Measurements from ENCODE around the gene CLEC18A.
"Not testable (repeated sequence)": the region's sequence is repeated elsewhere in the genome, so short reads cannot be mapped to it uniquely, and the experiment has no call there.

Gene CLEC18A

DNA sequence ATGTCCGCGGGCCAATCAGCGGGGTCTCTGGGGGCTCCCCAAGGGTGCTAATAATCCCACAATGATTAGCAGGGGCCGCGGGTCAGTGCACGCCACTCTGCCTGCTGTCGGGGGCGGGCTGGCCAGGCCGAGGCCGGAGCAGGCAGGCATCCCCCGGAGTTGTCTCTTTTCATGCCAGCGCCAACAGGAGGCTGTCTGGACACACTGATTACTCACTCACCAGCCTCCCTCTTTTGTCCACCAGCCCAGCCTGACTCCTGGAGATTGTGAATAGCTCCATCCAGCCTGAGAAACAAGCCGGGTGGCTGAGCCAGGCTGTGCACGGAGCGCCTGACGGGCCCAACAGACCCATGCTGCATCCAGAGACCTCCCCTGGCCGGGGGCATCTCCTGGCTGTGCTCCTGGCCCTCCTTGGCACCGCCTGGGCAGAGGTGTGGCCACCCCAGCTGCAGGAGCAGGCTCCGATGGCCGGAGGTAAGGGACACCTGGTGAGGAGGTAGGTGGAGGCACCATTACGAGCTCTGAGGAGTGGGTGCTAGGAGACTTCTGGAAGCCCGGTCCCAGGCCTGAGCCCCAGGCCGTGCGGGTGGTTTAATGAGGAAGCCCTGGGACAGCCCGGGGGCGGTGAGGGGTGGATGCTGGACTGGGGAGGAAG is at the start of gene CLEC18A:
Gene CLEC18A (plus strand): TSS at position 318 of the 655 bp plus-strand sequence. CDS start 33 bp downstream, at position 351.
- not testable (repeated sequence) for DNase-seq (ENCODE audit: low read depth in 2 of 3, low spot score in 1 of 3)

DNA sequence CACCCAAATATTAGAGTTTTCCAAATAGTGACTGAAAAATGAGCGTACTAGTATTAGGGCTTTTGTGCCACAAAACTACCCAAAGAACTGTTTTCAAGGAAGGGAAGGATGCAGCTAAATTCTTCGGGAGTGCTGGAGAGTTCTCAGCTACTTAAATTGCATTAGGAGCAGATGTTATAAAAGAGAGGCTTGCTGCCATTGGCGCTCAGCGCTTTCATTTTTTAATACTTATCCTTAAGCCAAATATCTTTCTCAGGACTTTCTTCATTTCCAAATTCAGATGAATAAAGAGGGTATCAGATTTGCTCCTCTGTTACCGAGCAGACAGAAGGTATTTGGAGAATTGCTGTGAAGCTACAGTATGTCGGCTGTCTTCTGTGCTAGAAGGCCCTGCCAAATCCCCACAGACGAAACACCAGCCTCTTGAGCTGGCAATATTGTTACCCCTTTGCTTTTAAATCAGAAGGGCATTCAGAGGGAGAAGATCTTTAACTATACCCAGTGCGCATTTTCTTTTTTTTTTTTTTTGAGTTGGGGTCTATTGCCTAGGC is 47.2 kb upstream of the CLEC18A start:
- DNase-seq (ENCODE audit: low read depth in 2 of 3, low spot score in 1 of 3) = no peak

DNA sequence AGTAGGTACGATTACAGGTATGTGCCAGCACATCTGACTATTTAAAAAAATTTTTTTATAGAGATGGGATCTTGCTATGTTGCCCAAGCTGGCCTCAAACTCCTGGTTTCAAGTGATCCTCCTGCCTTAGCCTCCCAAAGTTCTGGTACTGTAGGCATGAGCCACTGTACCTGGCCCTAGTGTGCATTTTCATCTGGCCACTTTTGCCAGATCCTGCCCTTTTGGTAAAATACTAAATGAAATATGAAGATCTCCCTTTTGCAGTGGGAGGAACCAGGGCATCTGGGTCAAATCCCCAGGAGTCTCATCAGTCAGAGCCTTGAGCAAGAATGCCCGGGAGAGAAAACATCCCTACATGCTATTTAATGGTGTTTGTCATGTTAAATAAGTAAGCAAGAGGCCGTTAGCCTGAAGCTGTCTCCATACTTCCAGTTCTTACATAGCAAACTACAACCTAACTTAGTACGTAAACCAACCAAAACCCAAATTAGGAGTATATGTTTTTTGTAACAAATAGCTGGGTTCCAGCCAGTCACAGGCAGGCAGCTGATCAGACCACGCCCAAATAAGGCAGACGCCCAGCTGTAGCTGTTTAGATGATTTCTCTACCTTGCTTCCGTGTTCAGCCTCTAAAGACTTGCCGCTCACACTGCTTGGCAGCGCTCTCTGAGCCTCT is 46.5 kb upstream of the CLEC18A start:
- no peak for DNase-seq (ENCODE audit: low read depth in 2 of 3, low spot score in 1 of 3)

DNA sequence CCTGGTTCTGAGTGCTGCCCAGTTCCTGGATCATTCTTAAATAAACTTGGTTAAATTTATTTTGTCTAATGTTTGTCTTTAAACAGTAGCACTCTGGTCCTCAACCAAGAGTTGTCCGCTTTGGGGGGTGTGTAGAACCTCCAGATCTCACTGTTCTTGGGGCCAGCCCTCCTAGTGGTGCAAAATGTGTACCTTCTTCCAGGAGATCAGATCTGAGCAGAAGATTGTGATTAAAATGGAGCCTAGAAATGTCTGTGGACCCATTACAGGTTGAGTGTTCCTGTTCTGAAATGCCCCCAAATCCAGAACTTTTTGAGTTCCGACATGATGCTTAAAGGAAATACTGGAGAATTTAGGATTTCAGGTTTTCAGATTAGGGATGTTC is 46.0 kb upstream of the CLEC18A start:
- DNase-seq (ENCODE audit: low read depth in 2 of 3, low spot score in 1 of 3) = no peak

DNA sequence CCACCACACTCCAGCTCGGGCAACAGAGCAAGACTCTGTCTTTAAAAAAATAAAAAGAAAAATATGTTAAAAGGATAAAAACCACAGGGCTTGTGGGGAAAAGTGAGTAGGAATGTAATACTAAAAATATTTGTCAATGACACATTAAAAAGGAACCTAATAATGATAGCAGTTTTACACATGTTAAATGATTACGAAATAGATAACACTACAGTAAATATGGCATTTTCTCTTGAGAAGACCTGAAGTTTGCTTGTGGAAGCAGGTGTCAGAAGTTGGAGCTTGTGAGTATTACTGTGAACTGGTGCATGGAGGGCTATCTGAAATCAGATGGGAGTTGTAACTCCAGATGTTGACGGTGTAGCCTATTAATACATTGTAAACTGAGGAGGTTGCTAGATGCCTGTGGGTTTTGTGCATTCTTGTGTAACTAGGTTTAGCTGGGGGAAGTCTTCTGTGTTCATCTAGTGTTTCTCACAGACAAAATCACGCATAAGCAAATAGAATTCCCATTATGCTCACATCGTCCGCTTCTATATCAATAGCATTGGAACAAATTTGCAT is 44.2 kb upstream of the CLEC18A start:
- DNase-seq (ENCODE audit: low read depth in 2 of 3, low spot score in 1 of 3) = no peak

DNA sequence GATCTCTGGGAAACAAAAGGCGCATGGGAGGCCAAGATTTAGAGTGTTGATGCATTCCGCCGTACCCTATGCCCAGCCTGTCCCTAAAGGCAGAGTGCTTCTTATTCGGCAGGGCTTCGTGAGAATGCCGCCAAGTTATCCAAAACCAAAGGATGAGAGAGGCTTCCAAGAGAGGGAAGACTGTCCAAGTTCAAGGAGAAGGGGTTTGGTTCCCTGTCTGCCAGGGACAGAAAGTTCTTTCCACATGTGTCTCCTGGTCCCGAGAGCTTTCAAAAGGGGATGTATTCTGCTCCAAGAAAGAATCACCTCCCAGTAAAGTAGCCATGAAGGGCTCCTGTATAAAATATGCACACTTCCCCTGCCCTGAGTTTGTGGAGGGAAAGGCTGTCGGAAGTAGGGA is 42.1 kb upstream of the CLEC18A start:
- DNase-seq (ENCODE audit: low read depth in 2 of 3, low spot score in 1 of 3) = no peak

DNA sequence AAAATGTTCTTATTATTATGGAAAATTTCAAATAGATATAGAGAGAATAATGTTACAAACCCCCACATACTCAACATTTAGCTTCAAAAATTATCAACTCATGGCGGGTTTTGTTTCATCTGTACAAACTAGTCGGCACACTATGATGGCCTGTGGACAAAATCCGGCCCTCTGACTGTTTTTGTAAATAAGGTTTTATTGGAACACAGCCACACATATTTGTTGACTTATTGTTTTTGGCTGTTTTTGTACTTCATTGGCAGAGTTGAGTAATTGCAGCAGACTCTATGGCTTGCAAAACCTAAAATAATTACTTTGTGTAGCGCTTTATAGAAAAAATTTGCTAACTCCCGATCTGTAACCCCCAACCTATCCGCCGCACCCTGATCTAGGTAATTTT is 41.4 kb upstream of the CLEC18A start:
- DNase-seq (ENCODE audit: low read depth in 2 of 3, low spot score in 1 of 3) = no peak

DNA sequence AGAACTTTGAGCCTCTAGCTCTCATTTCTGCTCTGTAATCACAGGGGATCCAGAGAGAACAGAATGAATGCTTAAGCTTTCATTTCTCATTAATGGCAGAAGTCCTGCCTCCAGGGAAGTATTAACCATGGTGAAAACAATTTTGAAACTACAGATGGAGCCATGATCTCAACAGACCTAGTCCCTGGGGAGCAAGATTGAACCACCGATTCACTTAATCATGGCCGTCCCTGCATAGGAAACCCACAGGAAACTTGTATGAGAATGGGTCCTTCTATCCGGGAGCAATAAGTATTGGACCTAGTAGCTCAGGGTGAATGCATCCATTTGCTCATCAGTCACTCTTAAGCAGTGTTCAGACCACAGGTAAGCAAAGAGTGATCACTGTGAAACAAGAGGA is 40.2 kb upstream of the CLEC18A start:
- DNase-seq (ENCODE audit: low read depth in 2 of 3, low spot score in 1 of 3) = no peak

DNA sequence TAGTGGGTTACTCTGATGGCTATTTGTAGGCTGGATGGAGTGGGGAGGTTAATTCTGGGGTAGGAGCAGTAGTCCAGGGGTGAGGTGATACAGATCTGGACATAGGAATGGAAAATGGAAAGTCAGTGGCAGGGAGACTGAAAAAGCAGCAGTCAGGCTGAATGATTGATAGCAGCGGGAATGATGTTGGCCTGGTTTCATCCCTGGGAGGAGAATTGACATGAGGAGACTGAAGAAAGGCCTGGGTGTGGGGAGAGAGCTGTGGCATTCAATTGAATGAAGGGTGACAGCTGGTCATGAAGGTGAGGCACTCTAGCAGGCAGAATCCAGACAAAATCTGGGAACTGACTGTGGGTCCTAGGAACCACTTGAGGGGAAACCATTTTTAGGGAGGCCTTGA is 34.7 kb upstream of the CLEC18A start:
- DNase-seq (ENCODE audit: low read depth in 2 of 3, low spot score in 1 of 3) = no peak

DNA sequence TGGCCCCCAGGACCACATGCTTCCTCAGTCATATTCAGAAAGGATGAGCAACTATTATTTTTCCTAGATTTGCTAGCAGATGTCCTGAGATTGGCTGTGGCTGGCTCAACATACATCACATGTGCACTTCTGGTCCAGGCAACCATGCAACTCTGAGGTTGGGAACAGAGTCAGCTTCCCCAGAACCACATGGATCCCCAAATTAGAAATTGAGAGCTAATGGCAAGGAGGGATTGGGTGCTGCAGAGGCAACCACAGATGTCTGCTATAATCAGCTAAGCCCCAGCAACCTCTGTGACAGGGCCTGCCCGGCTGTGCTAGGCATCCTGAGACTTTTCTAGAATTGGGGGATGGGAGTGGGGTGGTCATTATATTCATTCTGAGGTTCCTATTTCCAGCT is 33.8 kb upstream of the CLEC18A start:
- no peak for DNase-seq (ENCODE audit: low read depth in 2 of 3, low spot score in 1 of 3)

DNA sequence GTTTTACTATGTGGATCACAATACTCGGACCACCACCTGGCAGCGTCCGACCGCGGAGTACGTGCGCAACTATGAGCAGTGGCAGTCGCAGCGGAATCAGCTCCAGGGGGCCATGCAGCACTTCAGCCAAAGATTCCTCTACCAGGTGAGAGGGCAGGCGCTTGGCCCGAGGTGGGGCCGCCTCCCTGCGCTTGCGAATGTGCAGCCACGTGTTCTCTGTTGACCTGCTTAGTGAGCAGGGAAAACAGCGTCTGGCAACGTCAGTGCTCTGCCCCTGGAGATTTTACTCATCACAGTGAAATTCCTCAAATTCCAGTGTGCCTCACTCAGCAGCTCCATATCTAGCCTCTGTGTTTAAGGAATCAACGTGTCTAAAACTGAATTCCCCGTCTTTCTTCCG is 33.4 kb upstream of the CLEC18A start:
- DNase-seq (ENCODE audit: low read depth in 2 of 3, low spot score in 1 of 3) = no peak

DNA sequence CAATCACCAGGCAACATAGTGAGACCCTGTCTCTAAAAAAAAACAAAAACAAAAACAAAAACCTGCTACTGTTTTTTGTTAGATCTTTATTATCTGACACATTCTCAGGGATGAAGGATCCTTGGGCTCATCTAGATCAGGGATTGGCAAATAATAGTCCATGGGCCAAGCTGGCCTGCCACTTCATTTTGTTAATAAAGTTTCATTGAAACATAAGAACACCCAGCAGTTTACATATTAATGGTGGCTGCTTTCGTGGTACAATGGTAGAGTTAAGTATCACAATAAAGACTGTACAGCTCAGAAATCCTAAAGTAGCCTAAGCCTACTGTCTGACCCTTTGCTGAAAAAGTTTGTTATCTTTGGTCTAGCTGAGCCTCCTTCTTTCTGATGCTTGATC is 32.9 kb upstream of the CLEC18A start:
- DNase-seq (ENCODE audit: low read depth in 2 of 3, low spot score in 1 of 3) = no peak

DNA sequence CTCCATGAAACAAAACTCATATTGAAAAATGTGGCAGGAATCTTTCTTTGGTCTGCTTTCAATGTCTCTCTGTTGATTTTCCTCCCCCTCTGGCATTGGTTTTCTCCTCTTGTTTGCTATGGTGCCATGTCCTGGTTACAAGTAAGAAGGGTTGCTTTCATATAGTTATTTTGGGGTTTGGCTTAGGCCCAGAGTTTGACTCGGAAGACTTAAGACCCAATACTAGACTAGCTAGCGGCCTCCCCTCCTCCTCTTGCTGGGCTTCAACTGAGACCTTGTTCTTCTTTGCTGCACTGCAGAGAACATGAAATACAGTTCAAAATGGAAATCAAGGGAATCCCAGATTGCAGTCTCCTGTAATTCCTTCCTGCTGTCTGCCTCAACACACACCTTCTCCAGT is 30.0 kb upstream of the CLEC18A start:
- DNase-seq (ENCODE audit: low read depth in 2 of 3, low spot score in 1 of 3) = no peak

DNA sequence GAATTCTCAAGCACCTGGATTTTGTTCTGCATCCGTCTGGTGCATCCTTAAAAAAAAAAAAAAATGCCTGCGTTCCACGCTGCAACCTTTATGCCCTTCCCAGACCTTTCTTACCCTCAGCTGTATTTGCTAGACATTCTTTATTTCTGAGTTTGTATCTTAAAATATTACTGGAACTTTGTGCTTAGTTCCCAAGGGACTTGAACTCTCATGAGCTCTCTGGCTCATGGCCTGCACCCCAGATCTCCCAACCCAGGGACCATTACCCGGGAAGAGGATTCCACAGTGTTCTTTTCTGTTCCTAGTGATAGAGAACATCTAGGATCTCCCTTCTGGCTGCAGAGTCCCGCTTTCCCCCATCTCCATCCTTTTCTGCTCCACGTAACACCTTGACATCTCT is 28.9 kb upstream of the CLEC18A start:
- no peak for DNase-seq (ENCODE audit: low read depth in 2 of 3, low spot score in 1 of 3)

DNA sequence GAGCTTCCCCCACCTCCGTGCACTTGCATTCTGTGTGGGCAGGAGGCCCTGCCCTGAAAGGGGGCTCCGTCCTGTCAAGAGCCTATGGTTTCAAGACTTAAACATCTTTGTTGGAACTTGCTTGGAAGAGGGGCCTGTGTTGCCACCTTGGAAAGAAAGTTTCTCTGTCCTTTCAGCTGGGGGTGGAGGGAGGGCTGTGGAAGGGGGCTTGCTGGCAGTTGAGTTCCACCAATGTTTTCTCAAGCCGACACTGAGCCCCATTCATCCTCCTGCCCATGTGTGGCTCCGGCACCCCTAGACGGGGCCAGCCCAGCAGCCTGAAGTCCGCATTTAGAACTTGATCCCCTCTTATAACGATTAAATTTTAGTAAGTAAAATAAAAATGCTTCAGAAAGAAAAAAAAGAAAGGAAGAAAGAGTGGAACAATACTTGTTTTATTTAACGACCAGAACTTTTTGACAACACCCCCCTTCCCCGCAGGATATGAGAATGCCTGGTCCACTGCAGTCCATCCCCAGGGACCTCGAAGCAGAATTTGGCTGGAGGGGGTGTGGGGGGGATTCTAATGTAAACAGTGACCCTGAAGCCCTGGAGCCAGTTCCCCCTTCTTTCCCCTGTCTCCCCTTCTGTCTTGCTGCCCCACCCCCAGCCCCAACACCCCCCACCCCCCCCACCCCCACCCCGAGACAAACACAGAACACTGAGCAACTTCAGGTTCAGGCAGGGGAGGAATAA is 26.9 kb upstream of the CLEC18A start:
- no peak for DNase-seq (ENCODE audit: low read depth in 2 of 3, low spot score in 1 of 3)

DNA sequence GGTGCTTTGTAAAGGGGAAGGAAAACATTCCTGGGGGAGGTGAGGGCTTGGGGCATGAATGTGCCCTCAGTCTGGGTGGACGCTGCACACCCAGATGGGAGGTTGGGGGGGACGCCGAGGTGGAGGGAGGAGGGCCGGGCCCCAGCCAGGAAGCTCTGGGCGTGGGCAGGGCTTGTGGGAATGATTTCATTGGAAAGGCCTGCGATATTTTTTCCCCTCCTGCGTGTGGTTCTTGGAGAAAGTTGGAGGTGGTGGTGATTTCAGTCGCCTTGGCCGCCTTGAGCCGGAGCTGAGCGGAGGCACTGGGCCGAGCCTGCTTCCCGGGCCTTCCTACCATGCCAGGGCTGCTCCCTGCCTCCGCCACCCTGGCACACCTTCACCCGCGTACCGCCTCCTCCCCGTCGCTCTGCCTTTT is 26.4 kb upstream of the CLEC18A start:
- DNase-seq (ENCODE audit: low read depth in 2 of 3, low spot score in 1 of 3) = no peak

DNA sequence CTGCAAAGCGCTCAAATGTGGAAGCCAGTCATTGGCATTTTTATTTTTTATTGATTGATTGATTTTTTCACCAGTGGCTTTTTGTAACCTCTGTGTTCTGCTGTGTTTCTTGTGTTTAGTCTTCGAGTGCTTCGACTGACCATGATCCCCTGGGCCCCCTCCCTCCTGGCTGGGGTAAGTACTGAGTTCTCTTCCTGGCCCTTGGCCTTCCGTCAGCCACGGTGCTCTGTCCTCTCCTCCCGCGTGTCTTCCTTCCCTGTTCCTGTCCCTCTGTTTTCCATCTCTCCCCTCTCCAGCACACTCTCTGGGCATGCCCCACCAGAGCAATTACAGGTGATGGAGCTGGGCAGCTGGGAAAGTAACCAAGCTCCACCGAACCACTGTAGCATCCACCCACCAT is 25.8 kb upstream of the CLEC18A start:
- no peak for DNase-seq (ENCODE audit: low read depth in 2 of 3, low spot score in 1 of 3)

DNA sequence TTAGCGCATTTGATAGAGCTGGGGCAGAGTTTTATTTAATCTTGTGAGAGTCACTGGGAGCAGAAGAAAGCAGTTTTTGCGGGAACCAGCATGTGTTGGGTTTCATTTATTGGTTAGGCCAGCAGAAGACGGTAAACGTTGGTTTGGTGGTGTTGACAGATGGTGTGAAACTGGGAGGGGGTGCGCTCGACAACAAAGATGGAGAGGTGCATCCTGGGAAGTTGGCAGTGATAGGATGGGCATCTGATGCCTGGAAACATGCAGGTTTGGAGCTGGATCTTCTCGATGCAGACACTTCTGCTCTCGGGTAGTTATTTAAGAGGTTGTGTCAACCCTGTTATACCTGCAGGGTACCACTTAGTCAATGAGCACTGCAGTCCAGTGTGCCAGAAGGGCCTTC is 24.9 kb upstream of the CLEC18A start:
- DNase-seq (ENCODE audit: low read depth in 2 of 3, low spot score in 1 of 3) = no peak

DNA sequence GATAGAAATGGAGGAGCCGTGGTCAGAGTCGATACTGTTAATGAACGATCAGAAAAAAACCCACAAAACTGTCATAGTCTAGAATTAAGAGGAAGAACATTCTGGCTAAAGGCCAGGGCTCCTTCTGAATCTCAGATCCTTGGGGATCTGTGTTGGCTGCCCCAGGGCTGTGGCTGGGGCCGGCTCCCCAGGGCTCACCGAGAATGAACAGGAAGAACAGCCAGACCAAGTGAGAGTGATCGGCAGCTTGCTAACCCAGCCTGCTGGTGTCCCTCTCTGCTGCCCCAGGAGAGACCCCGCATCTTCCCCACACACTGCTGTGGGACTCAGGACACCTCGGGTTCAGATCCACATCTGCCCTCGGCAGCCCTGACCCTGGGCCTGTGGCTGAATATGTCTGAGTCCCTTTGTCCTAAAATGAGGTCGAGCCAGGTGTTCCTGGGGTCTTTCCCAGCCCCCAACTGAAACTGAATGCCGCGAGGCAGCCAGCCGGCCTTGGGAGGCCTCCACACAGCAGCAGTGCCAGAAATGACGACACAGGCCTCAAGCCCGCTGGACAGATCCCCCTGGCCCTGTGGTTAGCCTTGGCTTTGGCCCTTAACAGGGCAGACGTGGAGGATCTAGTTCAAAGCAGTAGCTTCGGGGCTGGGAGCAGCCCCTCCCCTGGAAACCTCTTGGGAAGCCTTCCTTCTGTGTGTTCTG is 23.9 kb upstream of the CLEC18A start:
- DNase-seq (ENCODE audit: low read depth in 2 of 3, low spot score in 1 of 3) = no peak

DNA sequence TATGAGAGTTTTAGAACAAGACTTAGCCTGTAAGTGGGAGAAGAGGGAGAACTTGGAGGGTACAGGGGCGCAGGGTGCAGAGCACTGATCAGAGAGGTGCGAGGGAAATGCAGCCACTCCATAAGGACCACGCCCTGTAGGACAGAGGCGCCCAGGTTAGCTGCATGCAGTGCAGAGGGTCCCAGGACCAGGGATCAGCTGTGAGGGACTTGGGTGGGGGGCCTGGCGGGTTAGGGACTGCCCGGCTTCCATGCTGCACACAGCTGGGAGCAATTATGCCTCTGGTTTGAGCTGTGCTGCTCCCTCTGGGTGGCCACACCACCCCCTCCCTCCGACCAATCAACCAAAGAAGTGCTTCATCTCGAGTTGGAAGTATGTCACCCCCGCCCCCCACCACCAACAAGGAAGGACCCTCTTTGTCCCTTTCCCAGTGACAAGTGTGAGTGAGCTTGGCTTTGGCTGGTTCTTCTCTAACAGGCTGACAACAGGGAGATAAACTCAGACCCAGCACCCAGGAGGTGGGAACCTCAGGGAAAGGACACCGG is 22.2 kb upstream of the CLEC18A start:
- DNase-seq (ENCODE audit: low read depth in 2 of 3, low spot score in 1 of 3) = no peak

DNA sequence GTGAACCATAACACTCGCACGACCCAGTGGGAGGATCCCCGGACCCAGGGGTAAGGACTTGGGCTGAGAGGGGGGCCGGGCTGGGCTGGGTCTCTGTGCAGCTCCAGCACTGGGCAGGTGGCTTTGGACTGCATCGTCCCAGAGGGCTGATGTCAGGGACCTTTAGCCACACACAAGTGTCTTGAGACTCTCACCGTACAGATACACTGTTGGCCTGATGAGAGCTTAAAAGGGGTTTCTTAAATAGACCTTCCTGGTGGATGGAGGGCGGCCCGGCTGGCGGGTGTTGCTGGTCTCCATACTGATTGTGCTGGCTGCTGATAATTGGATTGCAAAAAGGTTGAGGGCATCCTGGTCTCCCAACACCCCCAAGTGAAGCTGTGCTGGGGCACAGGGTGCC is 21.7 kb upstream of the CLEC18A start:
- DNase-seq (ENCODE audit: low read depth in 2 of 3, low spot score in 1 of 3) = no peak

Measured in stimulated activated CD4-positive, alpha-beta T cell treated with anti-CD3 and anti-CD28 coated beads, Interleukin-12 subunit alpha, Interleukin-12 subunit beta, amount 100 ng/mL, for 48 hours (primary cell).